Cerebellar cortex (tissue), 1 donor: ENCODE measurements around the gene VSIR.

Experiments
- DNase-seq: peaks from one replicate; pipeline ENCODE4 v3.0.0-alpha.2; 2015; ENCODE audit warnings: low spot score

VSIR gene

GRCh38 chr10:71713135-71714030 lies 59.9 kb downstream of the VSIR start:
- DNase-seq = peak; percentile 65

- DNase-seq = no peak
Observed at GRCh38 chr10:71712572-71713134, 60.7 kb downstream of the VSIR start.

DNA sequence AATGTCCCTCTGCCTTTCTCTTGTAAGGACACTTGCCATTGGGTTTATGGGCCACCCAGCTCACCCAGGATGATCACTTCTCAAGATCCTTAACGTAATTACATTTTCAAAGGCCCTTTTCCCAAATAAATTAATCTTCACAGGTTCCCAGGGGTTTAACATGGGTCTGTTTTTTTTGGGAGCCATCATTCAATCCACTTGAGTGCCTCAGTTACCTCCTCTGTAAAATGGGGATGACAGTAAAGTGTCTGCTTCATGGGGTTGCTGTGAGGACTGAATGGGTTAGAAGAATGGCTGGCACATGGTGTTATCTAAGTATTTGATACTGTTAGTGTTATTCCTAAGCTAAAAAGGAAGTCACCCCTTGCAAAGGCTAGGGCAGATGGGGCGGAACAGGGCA lies 61.1 kb downstream of the VSIR start:
- no peak for DNase-seq

DNA sequence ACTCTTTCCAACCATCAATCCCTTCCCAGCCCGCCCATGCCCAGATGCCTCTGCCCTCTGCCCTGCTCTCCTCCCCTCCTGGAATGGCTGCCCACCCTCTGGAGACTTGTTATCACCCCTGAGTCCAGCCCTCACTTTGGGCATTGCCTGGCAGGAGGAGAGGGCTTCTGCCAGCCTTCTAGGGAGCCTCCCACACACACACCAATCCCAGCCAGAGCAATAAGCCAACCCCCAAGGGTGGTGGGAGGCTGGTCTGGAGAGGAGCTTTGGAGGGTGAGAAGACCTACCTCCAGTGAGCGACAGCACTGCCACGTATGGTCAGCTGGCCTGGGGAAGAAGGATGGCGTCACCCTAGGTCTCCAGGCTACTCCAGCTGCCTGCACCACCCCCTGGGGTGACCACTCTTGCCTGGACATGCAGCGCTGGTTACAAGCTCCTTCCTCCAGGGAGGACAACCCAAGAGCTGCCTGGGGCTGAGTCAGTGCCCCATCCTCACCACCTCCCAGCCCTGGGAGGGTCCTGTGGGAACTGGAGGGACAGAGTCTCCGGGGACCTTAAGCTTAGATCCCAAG lies 62.2 kb downstream of the VSIR start:
- DNase-seq = no peak

DNA sequence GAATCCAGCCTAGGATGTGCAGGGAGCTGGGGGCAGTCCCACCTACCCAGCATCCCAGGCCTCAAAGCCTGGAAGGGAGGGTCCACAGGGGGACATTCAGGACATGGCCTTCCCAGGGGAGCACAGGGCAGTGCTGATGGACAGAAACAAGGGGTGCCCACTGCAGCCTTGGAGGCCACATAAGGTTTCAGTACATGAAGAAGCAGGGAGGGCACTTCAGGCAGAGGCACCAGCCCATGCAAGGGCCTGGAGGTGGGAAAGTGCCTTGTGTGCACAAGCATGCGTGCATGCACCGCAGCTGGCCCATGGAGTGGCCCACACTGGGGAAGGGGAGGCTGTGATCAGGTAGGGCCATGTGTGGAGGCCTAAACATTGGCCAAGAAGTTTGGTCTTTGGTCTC lies 62.8 kb downstream of the VSIR start:
- DNase-seq = no peak

- no peak for DNase-seq
Observed at GRCh38 chr10:71708897-71709882, 64.1 kb downstream of the VSIR start.

- DNase-seq = peak; percentile 58
Observed at GRCh38 chr10:71708301-71708703, 65.0 kb downstream of the VSIR start.

- DNase-seq = no peak
Observed at GRCh38 chr10:71707240-71707789, 66.0 kb downstream of the VSIR start.

DNA sequence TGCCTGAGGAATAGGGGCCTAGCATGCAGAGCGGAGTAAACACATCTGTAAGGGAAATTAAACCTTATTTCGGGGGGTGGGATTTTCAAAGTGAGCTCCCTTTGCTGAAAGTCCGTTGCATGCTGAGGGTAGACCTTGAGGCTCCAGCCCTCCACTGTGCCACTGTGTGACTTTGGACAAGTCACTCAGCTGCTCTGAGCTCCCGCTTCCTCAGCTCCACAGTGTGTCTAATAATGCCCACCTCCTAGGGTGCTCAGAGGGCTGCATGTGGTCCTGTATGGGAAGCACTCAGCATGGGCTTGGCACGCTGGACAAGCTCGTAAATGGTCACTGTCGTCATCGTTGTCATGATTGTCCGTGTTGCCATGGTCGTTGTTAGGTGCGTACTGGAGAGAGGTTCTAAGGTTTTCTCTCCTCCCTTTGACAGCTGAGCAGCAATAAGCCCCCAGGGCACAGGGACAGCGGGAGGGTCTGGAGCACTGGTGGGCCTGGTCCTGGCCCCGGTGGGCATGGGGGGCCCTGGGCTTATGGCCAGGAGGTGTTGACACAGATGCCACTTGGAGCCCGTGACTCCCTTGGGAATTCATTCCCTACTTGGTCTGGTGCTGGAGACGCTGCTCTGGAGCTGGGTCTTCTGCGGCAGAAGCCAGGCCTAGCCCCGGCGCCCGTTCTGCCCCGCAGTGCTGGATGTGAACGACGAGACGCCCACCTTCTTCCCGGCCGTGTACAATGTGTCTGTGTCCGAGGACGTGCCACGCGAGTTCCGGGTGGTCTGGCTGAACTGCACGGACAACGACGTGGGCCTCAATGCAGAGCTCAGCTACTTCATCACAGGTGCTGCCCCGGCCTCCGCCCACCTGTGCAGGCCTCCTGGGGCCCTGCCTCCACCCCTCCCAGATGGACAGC lies 66.9 kb downstream of the VSIR start:
- DNase-seq = no peak

DNA sequence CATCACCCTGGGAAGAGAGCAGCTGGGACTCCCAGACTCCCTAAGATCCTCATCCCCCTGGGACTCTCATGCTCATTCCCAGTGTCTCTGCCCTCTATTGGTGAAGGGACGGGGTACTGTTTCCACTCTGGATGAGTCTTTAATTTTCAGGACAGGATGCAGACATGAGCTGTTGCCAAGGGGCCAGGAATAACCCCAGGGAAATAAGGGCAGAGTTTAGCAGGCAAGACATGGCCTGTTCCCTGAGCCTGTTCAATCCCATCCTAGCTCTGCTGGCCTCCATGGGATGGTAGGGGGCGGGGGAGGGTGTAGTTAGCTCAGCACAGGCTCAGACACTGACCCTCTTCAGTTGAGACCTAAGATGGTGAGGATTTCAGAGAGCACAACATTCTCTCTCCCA lies 67.7 kb downstream of the VSIR start:
- DNase-seq = no peak

DNA sequence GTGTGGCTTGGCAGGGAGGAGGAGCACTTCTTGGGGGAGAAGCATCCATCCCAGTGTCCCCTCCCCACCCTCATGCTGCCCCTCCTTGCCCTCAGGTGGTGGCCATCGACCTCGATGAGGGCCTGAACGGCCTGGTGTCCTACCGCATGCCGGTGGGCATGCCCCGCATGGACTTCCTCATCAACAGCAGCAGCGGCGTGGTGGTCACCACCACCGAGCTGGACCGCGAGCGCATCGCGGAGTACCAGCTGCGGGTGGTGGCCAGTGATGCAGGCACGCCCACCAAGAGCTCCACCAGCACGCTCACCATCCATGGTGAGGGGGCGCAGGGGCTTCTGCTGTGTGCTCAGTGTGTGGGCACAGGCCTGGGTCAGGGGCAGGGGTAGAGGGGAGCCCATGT lies 68.5 kb downstream of the VSIR start:
- no peak for DNase-seq

- no peak for DNase-seq
Observed at GRCh38 chr10:71703577-71703976, 69.7 kb downstream of the VSIR start.

GRCh38 chr10:71701496-71702132 lies 71.7 kb downstream of the VSIR start:
- no peak for DNase-seq

GRCh38 chr10:71700731-71701368 lies 72.5 kb downstream of the VSIR start:
- DNase-seq = no peak

- no peak for DNase-seq
Observed at GRCh38 chr10:71698737-71699136, 74.6 kb downstream of the VSIR start.

GRCh38 chr10:71697938-71698709 lies 75.2 kb downstream of the VSIR start:
- DNase-seq = no peak
